Measurements from ENCODE around the gene FAM25A. TPM values are rescaled to one million over a fixed set of nuclear protein-coding genes. Genes with fewer than 3 reads are reported as not detected.
A peak's percentile ranks its signal among the peaks of the same experiment; 100 is the strongest.
"Not testable (repeated sequence)": the region's sequence is repeated elsewhere in the genome, so short reads cannot be mapped to it uniquely, and the experiment has no call there.

Gene FAM25A
- total RNA-seq, result not detected

DNA sequence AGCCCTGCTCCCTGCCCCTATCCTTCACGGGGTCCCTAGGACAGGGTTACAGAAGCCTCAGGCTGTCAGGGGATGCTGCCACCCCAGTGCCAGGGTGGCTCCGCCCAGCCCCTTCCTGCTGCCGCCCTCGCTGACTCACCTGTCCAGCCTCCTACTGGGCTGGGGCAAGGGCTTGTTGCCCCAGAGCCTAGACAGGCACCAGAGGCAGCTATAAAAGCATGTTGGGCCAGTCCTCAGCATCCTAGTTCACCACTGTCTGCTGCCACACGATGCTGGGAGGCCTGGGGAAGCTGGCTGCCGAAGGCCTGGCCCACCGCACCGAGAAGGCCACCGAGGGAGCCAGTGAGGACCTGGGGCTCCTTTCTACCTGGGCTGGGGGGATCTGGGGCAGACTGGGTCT lies at the start of gene FAM25A:
FAM25A (plus strand) TSS at position 239 of the 400 bp plus-strand sequence; CDS start at position 270, 31 bp downstream.
- DNase-seq; H3K4me1 ChIP-seq; H3K4me3 ChIP-seq (replicated peaks in 1 of 3); H3K36me3 ChIP-seq; H3K27ac ChIP-seq; intact Hi-C loops (cut with DNase I); H3K9me3 ChIP-seq; H3K27me3 ChIP-seq: not testable (repeated sequence)
- 91 to 100% methylated on average over 4 to 9 of the region's 9 CpGs for WGBS, 2 donors

GRCh38 chr10:86970982-86971231 lies 49.2 kb upstream of the FAM25A start:
- peaks cover 40 to 74% of the 10 kb centered on the region in 2 donors for H3K4me1 ChIP-seq
- H3K9me3 ChIP-seq, result no peaks in the 10 kb centered on the region
- TF ChIP-seq POLR2A (IDR thresholded peaks at IDR 0.05), result peak; percentile 87 to 91
- TF ChIP-seq, protein P1, sequence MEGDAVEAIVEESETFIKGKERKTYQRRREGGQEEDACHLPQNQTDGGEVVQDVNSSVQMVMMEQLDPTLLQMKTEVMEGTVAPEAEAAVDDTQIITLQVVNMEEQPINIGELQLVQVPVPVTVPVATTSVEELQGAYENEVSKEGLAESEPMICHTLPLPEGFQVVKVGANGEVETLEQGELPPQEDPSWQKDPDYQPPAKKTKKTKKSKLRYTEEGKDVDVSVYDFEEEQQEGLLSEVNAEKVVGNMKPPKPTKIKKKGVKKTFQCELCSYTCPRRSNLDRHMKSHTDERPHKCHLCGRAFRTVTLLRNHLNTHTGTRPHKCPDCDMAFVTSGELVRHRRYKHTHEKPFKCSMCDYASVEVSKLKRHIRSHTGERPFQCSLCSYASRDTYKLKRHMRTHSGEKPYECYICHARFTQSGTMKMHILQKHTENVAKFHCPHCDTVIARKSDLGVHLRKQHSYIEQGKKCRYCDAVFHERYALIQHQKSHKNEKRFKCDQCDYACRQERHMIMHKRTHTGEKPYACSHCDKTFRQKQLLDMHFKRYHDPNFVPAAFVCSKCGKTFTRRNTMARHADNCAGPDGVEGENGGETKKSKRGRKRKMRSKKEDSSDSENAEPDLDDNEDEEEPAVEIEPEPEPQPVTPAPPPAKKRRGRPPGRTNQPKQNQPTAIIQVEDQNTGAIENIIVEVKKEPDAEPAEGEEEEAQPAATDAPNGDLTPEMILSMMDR (IDR thresholded peaks at IDR 0.05), result no peak
- intact Hi-C loops (cut with DNase I), result no loop called here
- H3K27me3 ChIP-seq, result no peaks in the 10 kb centered on the region
- peak overlapping the region; percentile 93 to 99 (median 96) for H3K27ac ChIP-seq
- H3K4me3 ChIP-seq (replicated peaks in 1 of 3), result peak overlapping the region; percentile 25 to 83 (median 67)
- 0% methylated on average over 4 to 15 of the region's 20 CpGs for WGBS, 2 donors
- no peaks in the 10 kb centered on the region for H3K36me3 ChIP-seq
- DNase-seq, result no peak

DNA sequence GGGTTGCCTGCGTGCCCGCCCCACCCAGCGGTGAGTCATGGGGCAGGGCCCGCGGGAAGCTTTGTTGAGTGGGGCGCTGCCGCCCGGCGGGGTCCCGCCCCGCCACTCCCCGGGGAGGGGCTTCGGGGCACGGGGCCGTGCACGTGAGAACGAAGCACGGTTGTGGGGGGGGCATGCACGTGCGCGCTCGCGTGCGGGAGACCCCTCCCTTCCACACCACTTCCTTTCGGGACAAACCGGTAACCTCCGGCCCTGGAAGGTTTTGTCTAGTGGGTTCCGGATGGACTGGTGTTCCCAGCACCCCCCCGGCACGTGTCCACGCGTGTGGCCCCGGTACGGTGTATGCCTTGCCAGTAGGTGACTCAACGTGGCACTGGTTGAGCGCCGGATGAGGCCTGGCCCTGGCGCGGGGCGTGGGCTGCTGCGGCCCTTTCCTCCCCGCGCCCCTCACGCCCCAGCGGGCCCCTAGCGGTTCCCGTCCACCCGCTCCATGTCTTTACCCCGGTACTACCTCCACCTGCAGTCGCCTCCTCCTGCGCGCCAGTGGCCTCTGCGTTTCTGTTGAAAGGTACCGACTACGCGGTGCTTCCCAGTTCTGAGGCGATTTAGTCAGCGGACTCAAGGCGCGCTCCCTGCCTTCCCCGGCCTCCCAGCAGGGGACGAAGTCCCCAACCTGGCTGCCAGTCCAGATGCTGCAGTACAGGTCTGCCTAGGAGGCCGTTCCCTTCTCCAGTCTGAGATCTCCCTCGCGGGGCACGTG lies 48.7 kb upstream of the FAM25A start:
- intact Hi-C loops (cut with DNase I), result no loop called here
- 19 to 20% methylated on average over 12 to 26 of the region's 66 CpGs for WGBS, 2 donors
- no peaks in the 10 kb centered on the region for H3K36me3 ChIP-seq
- TF ChIP-seq, protein P1 (IDR thresholded peaks at IDR 0.05), result peak in 3 of 6 experiments; percentile 25 to 38 (median 29)
- TF ChIP-seq POLR2A (IDR thresholded peaks at IDR 0.05), result no peak
- H3K4me1 ChIP-seq, result peaks cover 35 to 69% of the 10 kb centered on the region in 2 donors
- H3K9me3 ChIP-seq, result no peaks in the 10 kb centered on the region
- peak overlapping the region; percentile 93 to 99 (median 96) for H3K27ac ChIP-seq
- H3K27me3 ChIP-seq, result no peaks in the 10 kb centered on the region
- peak overlapping the region in 2 of 3 donors; percentile 67 to 83 for H3K4me3 ChIP-seq (replicated peaks in 1 of 3)
- DNase-seq, result peak; percentile 94 to 96

DNA sequence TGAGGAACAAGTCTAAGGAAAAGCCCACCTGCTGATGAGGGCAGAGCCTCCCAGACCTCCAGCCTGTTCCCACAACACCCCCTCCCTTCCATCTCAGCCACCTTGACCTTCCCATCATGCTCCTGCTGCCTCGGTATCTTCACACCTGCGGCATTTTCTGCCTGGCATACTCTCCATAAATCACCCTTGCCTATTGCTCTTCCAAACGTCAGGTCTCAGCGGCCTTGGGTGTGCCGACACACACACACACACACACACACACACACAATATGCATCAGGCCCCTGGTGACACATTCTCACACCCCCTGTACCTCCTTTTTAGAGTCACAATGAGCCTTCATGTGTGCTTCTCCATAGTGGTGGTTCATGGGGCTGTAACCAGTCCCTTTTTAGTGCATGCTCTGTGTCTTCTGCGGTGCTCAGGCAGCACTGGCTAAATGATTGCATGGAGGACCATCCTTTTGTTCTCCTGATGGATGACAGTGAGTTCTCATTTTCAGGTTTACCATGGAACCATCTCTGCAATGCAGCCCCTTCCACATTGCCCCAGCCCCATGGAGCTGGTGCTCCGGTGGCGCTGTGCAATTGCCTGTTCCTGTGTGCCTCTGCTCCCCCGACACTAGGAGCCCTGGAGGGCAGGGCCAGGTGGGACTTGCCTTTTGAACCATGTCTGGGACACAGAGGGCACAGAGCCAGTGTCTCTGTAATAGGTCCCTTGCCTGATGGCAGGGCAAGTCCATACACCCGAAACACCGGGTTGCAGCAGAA lies 47.3 kb upstream of the FAM25A start:
- no peak for DNase-seq
- Histone ChIP-seq H3K4me1 (peaks cover 30 to 55% of the 10 kb centered on the region in 2 donors), H3K9me3 (no peaks in the 10 kb centered on the region), H3K4me3 (replicated peaks in 1 of 3) (no peak overlapping the region), H3K27me3 (no peaks in the 10 kb centered on the region), H3K27ac (peak overlapping the region in 2 of 3 donors; percentile 93 to 96), H3K36me3 (no peaks in the 10 kb centered on the region)
- 96 to 97% methylated on average over 10 to 11 of the region's 11 CpGs for WGBS, 2 donors
- intact Hi-C loops (cut with DNase I), result no loop called here
- no peak for TF ChIP-seq POLR2A (IDR thresholded peaks at IDR 0.05)
- TF ChIP-seq, protein P1 (IDR thresholded peaks at IDR 0.05), result no peak

GRCh38 chr10:86974484-86974883 lies 45.6 kb upstream of the FAM25A start:
- no peak for TF ChIP-seq POLR2A (IDR thresholded peaks at IDR 0.05)
- TF ChIP-seq, protein P1 (IDR thresholded peaks at IDR 0.05), result no peak
- Histone ChIP-seq H3K36me3 (no peaks in the 10 kb centered on the region), H3K4me1 (peaks cover 19 to 49% of the 10 kb centered on the region in 2 donors), H3K27me3 (no peaks in the 10 kb centered on the region), H3K27ac (peak overlapping the region; percentile 26 to 77 (median 62)), H3K4me3 (replicated peaks in 1 of 3) (no peak overlapping the region), H3K9me3 (no peaks in the 10 kb centered on the region)
- 67 to 69% methylated on average over 7 of the region's 7 CpGs for whole genome bisulfite sequencing, 2 donors
- intact Hi-C loops (cut with DNase I), result no loop called here
- no peak for DNase-seq
